ENCODE results near the gene SHC4.
A peak's percentile ranks its signal among the peaks of the same experiment; 100 is the strongest.

The SHC4 gene

GRCh38 chr15:48968066-48968465, 4.3 kb upstream of the SHC4 start:
- no CpG with 5 or more reads among the region's 4 CpGs for WGBS (ENCODE audit: insufficient coverage, insufficient read length)
- DNase-seq (ENCODE audit: low read depth, low spot score) = no peak
- Histone ChIP-seq H3K27ac (ENCODE audit: low read length) (no peak overlapping the region), H3K4me3 (ENCODE audit: low read length) (no peak overlapping the region), H3K9me3 (ENCODE audit: control insufficient read depth, insufficient read depth, low read length) (no peaks in the 10 kb centered on the region), H3K4me1 (ENCODE audit: control insufficient read depth, insufficient read depth, low read length) (no peaks in the 10 kb centered on the region), H3K27me3 (ENCODE audit: control insufficient read depth, insufficient read depth, low read length) (no peaks in the 10 kb centered on the region; the same call in 1 of the 2 replicates), H3K36me3 (ENCODE audit: control insufficient read depth, insufficient read depth, low read length) (no peaks in the 10 kb centered on the region; the same call in 1 of the 2 replicates)

GRCh38 chr15:48967336-48967735, 3.6 kb upstream of the SHC4 start:
- Histone ChIP-seq H3K4me1 (ENCODE audit: control insufficient read depth, insufficient read depth, low read length) (no peaks in the 10 kb centered on the region), H3K4me3 (ENCODE audit: low read length) (no peak overlapping the region), H3K9me3 (ENCODE audit: control insufficient read depth, insufficient read depth, low read length) (no peaks in the 10 kb centered on the region), H3K27me3 (ENCODE audit: control insufficient read depth, insufficient read depth, low read length) (peaks cover 5% of the 10 kb centered on the region; the same call in 1 of the 2 replicates), H3K36me3 (ENCODE audit: control insufficient read depth, insufficient read depth, low read length) (no peaks in the 10 kb centered on the region; the same call in 1 of the 2 replicates), H3K27ac (ENCODE audit: low read length) (no peak overlapping the region)
- DNase-seq (ENCODE audit: low read depth, low spot score) = no peak

- peaks cover 10% of the 10 kb centered on the region; the same call in 1 of the 2 replicates for H3K27me3 ChIP-seq (ENCODE audit: control insufficient read depth, insufficient read depth, low read length)
- no peaks in the 10 kb centered on the region for H3K9me3 ChIP-seq (ENCODE audit: control insufficient read depth, insufficient read depth, low read length)
- no peaks in the 10 kb centered on the region for H3K4me1 ChIP-seq (ENCODE audit: control insufficient read depth, insufficient read depth, low read length)
- H3K4me3 ChIP-seq (ENCODE audit: low read length) = no peak overlapping the region
- H3K27ac ChIP-seq (ENCODE audit: low read length) = no peak overlapping the region
- WGBS (ENCODE audit: insufficient coverage, insufficient read length) = no CpG with 5 or more reads among the region's 2 CpGs
- H3K36me3 ChIP-seq (ENCODE audit: control insufficient read depth, insufficient read depth, low read length) = no peaks in the 10 kb centered on the region; the same call in 1 of the 2 replicates
- DNase-seq (ENCODE audit: low read depth, low spot score) = no peak
These were observed 3.0 kb upstream of the SHC4 start for GRCh38 chr15:48966595-48967301.

GRCh38 chr15:48965972-48966371, 2.3 kb upstream of the SHC4 start:
- H3K36me3 ChIP-seq (ENCODE audit: control insufficient read depth, insufficient read depth, low read length) = no peaks in the 10 kb centered on the region
- H3K27me3 ChIP-seq (ENCODE audit: control insufficient read depth, insufficient read depth, low read length) = peaks cover 10% of the 10 kb centered on the region; the same call in 1 of the 2 replicates
- no peak for DNase-seq (ENCODE audit: low read depth, low spot score)
- H3K4me1 ChIP-seq (ENCODE audit: control insufficient read depth, insufficient read depth, low read length) = no peaks in the 10 kb centered on the region
- H3K9me3 ChIP-seq (ENCODE audit: control insufficient read depth, insufficient read depth, low read length) = no peaks in the 10 kb centered on the region
- H3K27ac ChIP-seq (ENCODE audit: low read length) = no peak overlapping the region
- H3K4me3 ChIP-seq (ENCODE audit: low read length) = no peak overlapping the region

DNA sequence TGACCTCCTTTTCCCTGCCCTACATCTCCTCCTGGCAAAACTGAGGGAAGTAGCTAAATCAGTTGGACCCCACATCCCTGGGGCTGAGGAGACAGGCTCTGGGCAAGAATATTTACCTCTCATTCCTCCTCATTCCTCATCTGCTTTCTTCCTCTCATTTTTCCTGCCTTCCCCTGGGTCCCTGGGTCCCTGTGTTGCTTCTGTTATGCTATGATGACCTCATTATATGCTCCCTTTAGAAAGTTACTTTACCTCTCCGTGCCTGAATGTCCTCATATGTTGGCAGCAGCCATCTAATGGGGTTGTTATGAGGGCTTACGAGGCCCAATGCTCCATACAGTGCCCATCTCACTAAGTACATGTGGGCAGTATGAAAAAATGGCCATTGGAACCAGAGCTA, 1.2 kb upstream of the SHC4 start:
- WGBS (ENCODE audit: insufficient coverage, insufficient read length) = no CpG with 5 or more reads among the region's 2 CpGs
- H3K27me3 ChIP-seq (ENCODE audit: control insufficient read depth, insufficient read depth, low read length) = peaks cover 10% of the 10 kb centered on the region; the same call in 1 of the 2 replicates
- H3K4me1 ChIP-seq (ENCODE audit: control insufficient read depth, insufficient read depth, low read length) = no peaks in the 10 kb centered on the region
- DNase-seq (ENCODE audit: low read depth, low spot score) = no peak
- H3K27ac ChIP-seq (ENCODE audit: low read length) = no peak overlapping the region
- no peaks in the 10 kb centered on the region for H3K36me3 ChIP-seq (ENCODE audit: control insufficient read depth, insufficient read depth, low read length)
- no peak overlapping the region for H3K4me3 ChIP-seq (ENCODE audit: low read length)
- H3K9me3 ChIP-seq (ENCODE audit: control insufficient read depth, insufficient read depth, low read length) = no peaks in the 10 kb centered on the region

DNA sequence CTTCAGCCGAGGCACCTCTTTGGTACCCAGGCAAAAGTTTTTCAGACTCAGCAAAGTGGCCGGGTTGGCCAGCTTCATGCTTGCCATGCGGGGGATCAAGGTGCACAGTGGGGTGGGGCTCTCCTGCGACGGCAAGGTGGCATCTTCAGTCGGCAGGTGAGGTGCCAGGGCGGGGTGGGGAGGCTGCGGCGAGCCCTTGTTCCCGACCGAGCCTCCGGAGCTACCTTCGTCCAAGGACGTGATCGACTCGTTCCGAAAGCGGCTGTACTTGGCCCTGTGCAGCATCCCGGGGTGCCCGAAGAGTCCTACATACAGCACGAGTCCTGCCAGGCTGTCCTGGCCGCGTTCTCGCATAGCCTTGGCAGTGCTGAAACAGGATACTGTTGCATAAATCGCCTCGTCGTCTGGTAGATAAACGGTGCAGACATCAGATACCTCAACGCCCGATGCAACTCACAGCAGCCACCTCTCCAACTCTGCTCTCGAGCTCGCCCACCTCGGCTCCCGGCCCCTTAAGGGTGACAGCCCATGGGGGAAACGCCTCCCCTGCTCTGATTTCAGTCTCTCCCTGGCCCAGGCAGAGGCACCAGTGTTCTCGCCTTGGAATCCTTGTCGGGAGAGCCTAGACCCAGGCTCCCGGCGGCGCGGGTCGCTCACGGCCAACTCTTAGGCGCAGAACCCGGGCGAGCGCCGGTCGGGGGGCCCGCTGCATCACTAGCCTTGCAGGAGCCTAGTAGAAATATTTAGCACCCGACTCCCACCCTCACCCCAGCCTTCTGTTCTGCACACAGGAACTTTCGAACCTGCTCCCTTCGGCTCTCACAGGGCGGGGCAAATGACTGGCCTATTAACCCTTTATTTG, 826 bp downstream of the SHC4 start:
- Histone ChIP-seq H3K4me3 (ENCODE audit: low read length) (peak overlapping the region; percentile 55; the same call in 1 of the 2 replicates), H3K4me1 (ENCODE audit: control insufficient read depth, insufficient read depth, low read length) (no peaks in the 10 kb centered on the region), H3K36me3 (ENCODE audit: control insufficient read depth, insufficient read depth, low read length) (no peaks in the 10 kb centered on the region), H3K27me3 (ENCODE audit: control insufficient read depth, insufficient read depth, low read length) (peaks cover 10% of the 10 kb centered on the region; the same call in 1 of the 2 replicates), H3K9me3 (ENCODE audit: control insufficient read depth, insufficient read depth, low read length) (no peaks in the 10 kb centered on the region), H3K27ac (ENCODE audit: low read length) (no peak overlapping the region)
- no peak for DNase-seq (ENCODE audit: low read depth, low spot score)
- WGBS (ENCODE audit: insufficient coverage, insufficient read length) = no CpG with 5 or more reads among the region's 54 CpGs

GRCh38 chr15:48955967-48956366, 7.8 kb downstream of the SHC4 start:
- no peak for DNase-seq (ENCODE audit: low read depth, low spot score)
- Histone ChIP-seq H3K4me1 (ENCODE audit: control insufficient read depth, insufficient read depth, low read length) (0 out of 2 replicates have a peak, but pooled peaks cover 2% of the 10 kb centered on the region), H3K4me3 (ENCODE audit: low read length) (no peak overlapping the region), H3K27me3 (ENCODE audit: control insufficient read depth, insufficient read depth, low read length) (no peaks in the 10 kb centered on the region), H3K27ac (ENCODE audit: low read length) (no peak overlapping the region), H3K9me3 (ENCODE audit: control insufficient read depth, insufficient read depth, low read length) (no peaks in the 10 kb centered on the region), H3K36me3 (ENCODE audit: control insufficient read depth, insufficient read depth, low read length) (no peaks in the 10 kb centered on the region; the same call in 1 of the 2 replicates)
- WGBS (ENCODE audit: insufficient coverage, insufficient read length) = no CpG with 5 or more reads among the region's 3 CpGs

- Histone ChIP-seq H3K9me3 (ENCODE audit: control insufficient read depth, insufficient read depth, low read length) (no peaks in the 10 kb centered on the region), H3K4me1 (ENCODE audit: control insufficient read depth, insufficient read depth, low read length) (0 out of 2 replicates have a peak, but pooled peaks cover 2% of the 10 kb centered on the region), H3K27ac (ENCODE audit: low read length) (no peak overlapping the region), H3K4me3 (ENCODE audit: low read length) (no peak overlapping the region), H3K27me3 (ENCODE audit: control insufficient read depth, insufficient read depth, low read length) (no peaks in the 10 kb centered on the region), H3K36me3 (ENCODE audit: control insufficient read depth, insufficient read depth, low read length) (no peaks in the 10 kb centered on the region; the same call in 1 of the 2 replicates)
- no peak for DNase-seq (ENCODE audit: low read depth, low spot score)
- no CpG with 5 or more reads among the region's 4 CpGs for WGBS (ENCODE audit: insufficient coverage, insufficient read length)
These were observed 8.3 kb downstream of the SHC4 start for GRCh38 chr15:48955370-48955769.

- DNase-seq (ENCODE audit: low read depth, low spot score) = no peak
- no peaks in the 10 kb centered on the region for H3K9me3 ChIP-seq (ENCODE audit: control insufficient read depth, insufficient read depth, low read length)
- H3K36me3 ChIP-seq (ENCODE audit: control insufficient read depth, insufficient read depth, low read length) = no peaks in the 10 kb centered on the region; the same call in 1 of the 2 replicates
- H3K4me3 ChIP-seq (ENCODE audit: low read length) = no peak overlapping the region
- no CpG with 5 or more reads among the region's 5 CpGs for WGBS (ENCODE audit: insufficient coverage, insufficient read length)
- H3K27me3 ChIP-seq (ENCODE audit: control insufficient read depth, insufficient read depth, low read length) = no peaks in the 10 kb centered on the region
- H3K4me1 ChIP-seq (ENCODE audit: control insufficient read depth, insufficient read depth, low read length) = 0 out of 2 replicates have a peak, but pooled peaks cover 2% of the 10 kb centered on the region
- H3K27ac ChIP-seq (ENCODE audit: low read length) = no peak overlapping the region
These were observed 9.2 kb downstream of the SHC4 start for GRCh38 chr15:48954538-48954937.

GRCh38 chr15:48946840-48947187, 16.9 kb downstream of the SHC4 start:
- WGBS (ENCODE audit: insufficient coverage, insufficient read length) = no CpG with 5 or more reads among the region's 1 CpG

More at GRCh38 chr15:48946840-48947187, 16.9 kb downstream of the SHC4 start:
- H3K27ac ChIP-seq (ENCODE audit: low read length) = no peak overlapping the region
- H3K36me3 ChIP-seq (ENCODE audit: control insufficient read depth, insufficient read depth, low read length) = no peaks in the 10 kb centered on the region
- no peaks in the 10 kb centered on the region for H3K4me1 ChIP-seq (ENCODE audit: control insufficient read depth, insufficient read depth, low read length)
- no peak overlapping the region for H3K4me3 ChIP-seq (ENCODE audit: low read length)
- no peak for DNase-seq (ENCODE audit: low read depth, low spot score)
- H3K27me3 ChIP-seq (ENCODE audit: control insufficient read depth, insufficient read depth, low read length) = no peaks in the 10 kb centered on the region
- no peaks in the 10 kb centered on the region for H3K9me3 ChIP-seq (ENCODE audit: control insufficient read depth, insufficient read depth, low read length)
